Activated T-helper 1 cell treated with anti-CD3 and anti-CD28 coated beads, Interleukin-12 subunit alpha, Interleukin-12 subunit beta, Interleukin-2, Interleukin-4 antibody, amounts not matched to agents 30 ng/mL and 10 ng/mL and 1 ng/mL, durations not matched to agents 14 hours and 24 hours and 36 hours (primary cell): ENCODE data around the gene SPDEF. TPM values are rescaled to one million over a fixed set of nuclear protein-coding genes. Genes with fewer than 3 reads are reported as not detected.

ENCODE experiments used
- DNase-seq: peaks from one replicate; pipeline ENCODE4 v3.0.0; 2021; ENCODE audit warnings: low spot score
- H3K27ac Mint-ChIP-seq: one replicate; pipeline ENCODE4 v1.8.0; 2021; ENCODE audit warnings: mild to moderate bottlenecking, mixed read lengths
- H3K27me3 Mint-ChIP-seq: one replicate; pipeline ENCODE4 v1.8.0; 2022; ENCODE audit warnings: mild to moderate bottlenecking, moderate library complexity, mixed read lengths; ENCODE audit not compliant: insufficient read depth
- H3K36me3 Mint-ChIP-seq: one replicate; pipeline ENCODE4 v1.8.0; 2021; ENCODE audit warnings: low read depth, mixed read lengths
- H3K4me1 Mint-ChIP-seq: one replicate; pipeline ENCODE4 v1.8.0; 2021; ENCODE audit warnings: low read depth, mixed read lengths
- H3K4me3 Mint-ChIP-seq: one replicate; pipeline ENCODE4 v1.8.0; 2021; ENCODE audit warnings: mild to moderate bottlenecking, moderate library complexity, mixed read lengths
- H3K9me3 Mint-ChIP-seq: one replicate; pipeline ENCODE4 v1.8.0; 2021; ENCODE audit warnings: mixed read lengths
- intact Hi-C: fragments of 100-400 bp; cut with micrococcal nuclease; formaldehyde crosslinking; loops from one replicate; pipeline ENCODE4 v1.15.1; 2024
- total RNA-seq: library from RNA; stranded (reverse); gene quantifications from 2 replicates; pipeline ENCODE4 v1.2.3, GENCODE V29; 2022

SPDEF gene
- total RNA-seq, 1 donor from 2014 or later: not detected

GRCh38 chr6:34524499-34524898 is 31.6 kb downstream of the SPDEF start:
- Mint-ChIP-seq H3K4me3 (no peak overlapping the region), H3K36me3 (no peaks in the 10 kb centered on the region), H3K27me3 (peaks cover 6% of the 10 kb centered on the region), H3K27ac (no peak overlapping the region), H3K9me3 (no peaks in the 10 kb centered on the region), H3K4me1 (no peaks in the 10 kb centered on the region)
- no peak for DNase-seq
- intact Hi-C loops: no loop called here

DNA sequence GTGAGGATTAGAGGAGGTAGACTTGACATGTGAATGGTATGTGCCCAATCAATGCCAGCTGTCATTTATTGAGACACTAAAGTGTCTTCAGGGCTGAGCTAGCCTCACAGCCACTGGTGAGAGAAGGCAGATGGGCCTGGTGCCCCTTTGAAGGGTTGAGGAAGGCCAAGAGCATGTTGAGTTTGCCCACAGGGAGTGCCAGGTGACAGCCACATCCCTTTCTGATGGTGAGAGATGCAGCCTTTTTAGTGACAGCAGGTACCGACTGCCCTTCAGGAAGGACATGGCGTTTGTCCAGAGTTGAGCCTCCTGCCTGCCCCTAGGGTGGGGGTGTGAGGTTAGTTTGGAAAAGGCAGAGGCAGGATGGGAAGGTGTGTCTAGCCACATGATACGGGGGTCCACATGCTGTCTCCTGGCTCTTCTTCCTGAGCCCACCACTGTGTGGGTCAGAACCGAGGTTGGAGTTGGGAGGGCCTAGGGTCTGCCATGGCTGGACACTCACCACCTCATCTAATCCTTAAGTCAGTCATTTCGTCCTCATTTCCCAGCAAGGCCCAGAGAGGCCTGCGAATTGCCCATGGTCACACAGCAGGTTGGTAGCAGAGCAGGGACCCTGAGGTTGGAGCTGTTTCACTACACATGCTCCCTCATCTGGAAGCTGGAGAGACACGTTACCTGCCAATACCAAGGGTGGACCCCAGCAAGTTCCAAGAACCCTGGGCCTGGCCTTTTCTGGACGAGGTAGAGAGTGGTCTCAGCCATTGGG is 32.5 kb downstream of the SPDEF start:
- H3K36me3 Mint-ChIP-seq: no peaks in the 10 kb centered on the region
- peaks cover 2% of the 10 kb centered on the region for H3K27me3 Mint-ChIP-seq
- DNase-seq: no peak
- intact Hi-C loops: no loop called here
- H3K4me3 Mint-ChIP-seq: no peak overlapping the region
- no peak overlapping the region for H3K27ac Mint-ChIP-seq
- no peaks in the 10 kb centered on the region for H3K4me1 Mint-ChIP-seq
- H3K9me3 Mint-ChIP-seq: no peaks in the 10 kb centered on the region

DNA sequence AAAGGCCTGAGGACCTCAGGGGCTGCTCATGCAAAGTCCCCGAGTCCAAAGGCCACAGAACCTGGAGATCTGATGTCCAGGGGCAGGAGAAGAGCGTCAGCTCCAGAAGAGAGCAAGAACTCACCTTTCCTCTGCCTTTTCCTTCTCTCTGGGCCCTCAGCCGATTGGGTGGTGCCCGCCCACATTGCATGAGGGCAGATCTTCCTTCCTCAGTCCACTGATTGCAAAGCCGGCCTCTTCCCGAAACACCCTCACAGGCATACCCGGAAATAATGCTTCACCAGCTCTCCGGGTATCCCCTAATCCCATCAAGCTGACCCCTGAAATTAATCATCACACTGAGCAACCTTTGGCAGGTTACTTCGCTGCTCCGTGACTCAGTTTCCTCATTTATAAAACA is 33.4 kb downstream of the SPDEF start:
- H3K27me3 Mint-ChIP-seq: peaks cover 2% of the 10 kb centered on the region
- DNase-seq: no peak
- H3K4me3 Mint-ChIP-seq: no peak overlapping the region
- no peaks in the 10 kb centered on the region for H3K4me1 Mint-ChIP-seq
- no peaks in the 10 kb centered on the region for H3K36me3 Mint-ChIP-seq
- intact Hi-C loops: no loop called here
- no peaks in the 10 kb centered on the region for H3K9me3 Mint-ChIP-seq
- H3K27ac Mint-ChIP-seq: no peak overlapping the region

DNA sequence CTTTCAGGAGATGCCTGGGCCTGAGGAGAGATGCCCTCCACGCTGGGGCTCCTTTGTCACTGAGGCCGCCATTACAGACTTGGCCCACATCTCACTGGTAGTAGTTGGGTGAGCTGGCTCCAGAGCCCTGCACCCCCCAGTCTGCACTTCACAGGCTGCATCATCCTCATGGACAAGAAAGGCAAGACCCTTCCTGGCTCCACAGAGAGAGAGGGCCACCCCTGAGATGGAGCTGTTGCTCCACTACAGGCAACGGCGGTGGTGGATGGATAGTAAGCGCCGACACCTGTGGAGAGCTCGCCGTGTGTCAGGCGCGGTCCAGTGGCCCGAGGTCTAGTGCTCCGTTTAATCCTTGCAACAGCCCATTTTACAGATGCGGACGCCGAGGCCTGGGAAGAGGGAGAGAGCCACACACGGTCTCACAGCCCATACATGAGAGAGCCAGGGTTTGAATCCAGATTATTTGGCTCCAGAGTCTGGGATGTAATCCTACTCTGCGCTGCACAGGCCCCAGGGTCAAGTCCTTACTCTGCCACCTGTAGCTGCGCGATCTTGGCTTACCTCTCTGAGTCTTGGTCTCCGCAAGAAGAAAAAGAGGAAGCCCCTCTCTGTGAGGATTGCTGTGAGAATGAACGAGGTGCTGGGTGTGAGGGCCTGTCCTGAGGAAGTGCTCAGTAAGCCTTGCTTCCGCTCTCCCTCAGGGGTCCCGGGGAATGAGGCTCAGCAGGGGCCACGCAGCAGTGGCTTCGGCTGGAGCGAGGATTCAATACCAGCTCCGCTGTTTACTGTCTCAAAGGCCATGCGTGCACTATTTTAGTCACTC is 34.5 kb downstream of the SPDEF start:
- Mint-ChIP-seq H3K36me3 (no peaks in the 10 kb centered on the region), H3K9me3 (no peaks in the 10 kb centered on the region), H3K4me3 (no peak overlapping the region), H3K4me1 (no peaks in the 10 kb centered on the region), H3K27ac (no peak overlapping the region), H3K27me3 (peaks cover 2% of the 10 kb centered on the region)
- DNase-seq: no peak
- intact Hi-C loops: no loop called here

- intact Hi-C loops: no loop called here
- no peaks in the 10 kb centered on the region for H3K36me3 Mint-ChIP-seq
- DNase-seq: no peak
- peaks cover 2% of the 10 kb centered on the region for H3K27me3 Mint-ChIP-seq
- no peaks in the 10 kb centered on the region for H3K4me1 Mint-ChIP-seq
- no peak overlapping the region for H3K4me3 Mint-ChIP-seq
- no peak overlapping the region for H3K27ac Mint-ChIP-seq
- H3K9me3 Mint-ChIP-seq: no peaks in the 10 kb centered on the region
Measured at GRCh38 chr6:34520645-34521462, 35.3 kb downstream of the SPDEF start.

- Mint-ChIP-seq H3K27me3 (peaks cover 2% of the 10 kb centered on the region), H3K4me3 (no peak overlapping the region), H3K36me3 (no peaks in the 10 kb centered on the region), H3K4me1 (no peaks in the 10 kb centered on the region), H3K27ac (no peak overlapping the region), H3K9me3 (no peaks in the 10 kb centered on the region)
- DNase-seq: no peak
- intact Hi-C loops: no loop called here
Measured at GRCh38 chr6:34519971-34520644, 36.0 kb downstream of the SPDEF start.

DNA sequence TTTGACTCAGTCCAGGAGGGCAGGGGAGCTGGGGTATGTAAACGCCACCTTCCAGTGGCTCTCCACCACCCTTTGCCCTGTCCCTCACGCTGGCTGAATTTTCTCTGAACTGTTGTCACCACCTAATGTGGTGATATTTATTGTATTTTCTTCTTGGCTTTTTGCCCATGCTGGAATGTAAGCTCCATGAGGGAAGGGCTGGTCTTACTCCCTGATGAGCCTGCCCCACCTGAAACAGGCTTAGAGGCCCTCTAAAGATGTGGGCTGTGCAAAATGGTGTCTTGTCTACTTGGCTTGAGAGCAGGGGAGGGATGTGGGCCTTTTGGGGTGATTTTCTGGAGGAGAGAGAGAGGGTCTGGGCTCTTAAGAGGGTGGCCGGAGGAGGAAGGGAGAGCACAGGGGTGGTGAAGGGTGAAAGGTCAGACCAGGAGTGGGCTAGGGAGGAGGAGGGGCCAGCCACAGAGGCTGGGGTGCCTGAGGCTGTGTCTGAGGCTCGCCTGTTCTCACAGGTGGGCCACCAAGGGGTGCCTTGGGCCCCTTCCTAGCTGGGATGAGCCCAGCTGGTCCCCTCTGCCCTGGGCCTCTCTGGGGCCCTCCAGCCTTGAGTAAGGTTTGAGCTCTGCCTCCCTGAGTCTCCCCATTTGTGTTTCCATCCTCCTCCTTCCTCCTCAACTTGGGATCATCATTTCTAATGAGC is 37.3 kb downstream of the SPDEF start:
- peak overlapping the region; percentile 31 for H3K27ac Mint-ChIP-seq

GRCh38 chr6:34517966-34518365 is 38.2 kb downstream of the SPDEF start:
- Mint-ChIP-seq H3K9me3 (no peaks in the 10 kb centered on the region), H3K36me3 (no peaks in the 10 kb centered on the region), H3K27ac (no peak overlapping the region), H3K27me3 (peaks cover 9% of the 10 kb centered on the region), H3K4me3 (no peak overlapping the region), H3K4me1 (no peaks in the 10 kb centered on the region)
- intact Hi-C loops: no loop called here
- DNase-seq: no peak

More for the DNA sequence above, 37.3 kb downstream of the SPDEF start:
- no peaks in the 10 kb centered on the region for H3K9me3 Mint-ChIP-seq
- no peak for DNase-seq
- intact Hi-C loops: no loop called here
- H3K36me3 Mint-ChIP-seq: no peaks in the 10 kb centered on the region
- H3K27me3 Mint-ChIP-seq: peaks cover 8% of the 10 kb centered on the region
- no peaks in the 10 kb centered on the region for H3K4me1 Mint-ChIP-seq
- no peak overlapping the region for H3K4me3 Mint-ChIP-seq

DNA sequence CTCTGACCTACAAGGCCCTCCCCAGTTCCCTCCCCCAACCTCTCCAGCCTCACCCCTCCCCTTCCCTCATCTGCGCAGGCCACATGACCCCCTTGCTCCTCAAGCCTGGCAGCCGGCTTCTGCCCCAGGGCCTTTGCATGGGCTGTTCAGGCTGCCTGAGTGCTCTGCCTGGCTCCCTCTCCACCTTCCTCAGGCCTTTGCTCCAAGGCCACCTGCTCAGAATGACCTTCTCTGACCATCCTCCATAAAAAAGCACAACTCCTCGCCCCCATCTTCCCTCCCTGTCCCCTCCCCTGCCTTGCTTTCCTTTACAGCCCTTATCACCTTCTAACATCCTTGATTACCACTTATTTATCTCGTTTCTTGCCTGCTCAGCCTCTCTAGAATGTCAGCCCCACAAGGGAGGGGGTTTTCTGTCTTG is 38.7 kb downstream of the SPDEF start:
- Mint-ChIP-seq H3K36me3 (no peaks in the 10 kb centered on the region), H3K9me3 (no peaks in the 10 kb centered on the region), H3K27me3 (peaks cover 9% of the 10 kb centered on the region), H3K4me1 (no peaks in the 10 kb centered on the region), H3K27ac (no peak overlapping the region), H3K4me3 (no peak overlapping the region)
- intact Hi-C loops: no loop called here
- no peak for DNase-seq

- Mint-ChIP-seq H3K9me3 (no peaks in the 10 kb centered on the region), H3K4me3 (no peak overlapping the region), H3K36me3 (no peaks in the 10 kb centered on the region), H3K4me1 (no peaks in the 10 kb centered on the region), H3K27ac (no peak overlapping the region), H3K27me3 (peaks cover 9% of the 10 kb centered on the region)
- no peak for DNase-seq
- intact Hi-C loops: no loop called here
Measured at GRCh38 chr6:34516391-34517324, 39.5 kb downstream of the SPDEF start.
